SU-DHL-6 (cell line): Measurements from ENCODE around the gene KLK15.

Source experiments
- CTCF ChIP-seq: fragments of 200-600 bp; sonication (generic); IDR thresholded peaks from one replicate; pipeline ENCODE4 v1.5.1; 2017; ENCODE audit warnings: antibody characterized with exemption, mild to moderate bottlenecking, low read length, moderate library complexity; ENCODE audit not compliant: insufficient read depth, poor library complexity, severe bottlenecking
- EZH2phosphoT487 ChIP-seq: fragments of 200-600 bp; sonication (generic), shearing (Covaris generic); conservative IDR thresholded peaks from 2 replicates; pipeline ENCODE4 v1.6.1; 2018; ENCODE audit warnings: mild to moderate bottlenecking, antibody characterized with exemption, low read length, moderate library complexity, mixed read lengths

- TF ChIP-seq CTCF (no peak), EZH2phosphoT487 (no peak)
Observed at GRCh38 chr19:50882188-50882587, 48.8 kb upstream of the KLK15 start.
